Measurements from ENCODE around the gene KXD1.

DNA sequence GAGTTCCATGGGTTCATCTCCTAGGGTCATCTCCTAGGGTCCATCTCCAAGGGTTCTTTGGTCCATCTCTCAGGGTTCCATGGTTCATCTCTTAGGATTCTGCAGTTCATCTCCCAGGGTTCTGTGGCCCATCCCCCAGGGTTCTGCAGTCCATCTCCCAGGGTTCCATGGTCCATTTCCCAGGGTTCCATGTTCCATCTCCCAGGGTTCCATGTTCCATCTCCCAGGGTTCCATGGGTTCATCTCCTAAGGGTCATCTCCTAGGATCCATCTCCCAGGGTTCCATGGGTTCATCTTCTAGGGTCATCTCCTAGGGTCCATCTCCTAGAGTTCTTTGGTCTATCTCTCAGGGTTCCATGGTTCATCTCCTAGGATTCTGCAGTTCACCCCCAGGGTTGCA, 59.9 kb downstream of the KXD1 start:
- TF ChIP-seq, protein P1, sequence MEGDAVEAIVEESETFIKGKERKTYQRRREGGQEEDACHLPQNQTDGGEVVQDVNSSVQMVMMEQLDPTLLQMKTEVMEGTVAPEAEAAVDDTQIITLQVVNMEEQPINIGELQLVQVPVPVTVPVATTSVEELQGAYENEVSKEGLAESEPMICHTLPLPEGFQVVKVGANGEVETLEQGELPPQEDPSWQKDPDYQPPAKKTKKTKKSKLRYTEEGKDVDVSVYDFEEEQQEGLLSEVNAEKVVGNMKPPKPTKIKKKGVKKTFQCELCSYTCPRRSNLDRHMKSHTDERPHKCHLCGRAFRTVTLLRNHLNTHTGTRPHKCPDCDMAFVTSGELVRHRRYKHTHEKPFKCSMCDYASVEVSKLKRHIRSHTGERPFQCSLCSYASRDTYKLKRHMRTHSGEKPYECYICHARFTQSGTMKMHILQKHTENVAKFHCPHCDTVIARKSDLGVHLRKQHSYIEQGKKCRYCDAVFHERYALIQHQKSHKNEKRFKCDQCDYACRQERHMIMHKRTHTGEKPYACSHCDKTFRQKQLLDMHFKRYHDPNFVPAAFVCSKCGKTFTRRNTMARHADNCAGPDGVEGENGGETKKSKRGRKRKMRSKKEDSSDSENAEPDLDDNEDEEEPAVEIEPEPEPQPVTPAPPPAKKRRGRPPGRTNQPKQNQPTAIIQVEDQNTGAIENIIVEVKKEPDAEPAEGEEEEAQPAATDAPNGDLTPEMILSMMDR (IDR thresholded peaks at IDR 0.05), result no peak
- TF ChIP-seq EP300 (IDR thresholded peaks at IDR 0.05) (no peak), POLR2A (IDR thresholded peaks at IDR 0.05) (no peak), POLR2AphosphoS5 (IDR thresholded peaks at IDR 0.05) (no peak)
